SKM-1 (cell line): ENCODE data around the gene ABCB11.
A peak's percentile ranks its signal among the peaks of the same experiment; 100 is the strongest.
"Not testable (repeated sequence)": the region's sequence is repeated elsewhere in the genome, so short reads cannot be mapped to it uniquely, and the experiment has no call there.

Experiments used
- DNase-seq: peaks from one replicate; lab custom pipeline; 2025; ENCODE audit not compliant: unreplicated experiment; lab: John Stamatoyannopoulos, UW

ABCB11 gene

GRCh38 chr2:168939061-168939460 lies 92.1 kb downstream of the ABCB11 start:
- DNase-seq: no peak

GRCh38 chr2:168935810-168936581 lies 95.1 kb downstream of the ABCB11 start:
- no peak for DNase-seq

GRCh38 chr2:168934826-168935225 lies 96.3 kb downstream of the ABCB11 start:
- DNase-seq: no peak

GRCh38 chr2:168932174-168932573 lies 99.0 kb downstream of the ABCB11 start:
- DNase-seq: not testable (repeated sequence)

- no peak for DNase-seq
These were observed 100.9 kb downstream of the ABCB11 start for GRCh38 chr2:168930242-168930641.

- DNase-seq: no peak
These were observed 102.1 kb downstream of the ABCB11 start for GRCh38 chr2:168929031-168929430.

- DNase-seq: no peak
These were observed 102.9 kb downstream of the ABCB11 start for GRCh38 chr2:168928113-168928831.

- DNase-seq: no peak
These were observed 104.3 kb downstream of the ABCB11 start for GRCh38 chr2:168926621-168927386.

- peak; percentile 34 for DNase-seq
These were observed 110.5 kb downstream of the ABCB11 start for GRCh38 chr2:168920504-168921157.

GRCh38 chr2:168916331-168916675 lies 114.8 kb downstream of the ABCB11 start:
- DNase-seq: no peak

- DNase-seq: no peak
These were observed 115.4 kb downstream of the ABCB11 start for GRCh38 chr2:168915441-168916330.

GRCh38 chr2:168913495-168913894 lies 117.6 kb downstream of the ABCB11 start:
- no peak for DNase-seq

GRCh38 chr2:168912901-168913369 lies 118.2 kb downstream of the ABCB11 start:
- DNase-seq: no peak

- DNase-seq: no peak
These were observed 118.7 kb downstream of the ABCB11 start for GRCh38 chr2:168912466-168912865.

GRCh38 chr2:168910330-168910729 lies 120.8 kb downstream of the ABCB11 start:
- no peak for DNase-seq

GRCh38 chr2:168907940-168908662 lies 123.0 kb downstream of the ABCB11 start:
- DNase-seq: no peak

- DNase-seq: no peak
These were observed 126.8 kb downstream of the ABCB11 start for GRCh38 chr2:168904358-168904757.

- DNase-seq: no peak
These were observed 127.2 kb downstream of the ABCB11 start for GRCh38 chr2:168903888-168904287.

- DNase-seq: no peak
These were observed 130.1 kb downstream of the ABCB11 start, which contains the start of gene G6PC2 for GRCh38 chr2:168901003-168901402. TSS of gene G6PC2 (plus strand) at chr2:168901291. CDS start at chr2:168901332, 41 bp downstream.
